Sigmoid colon (tissue), 4 donors: ENCODE measurements around the gene KLHDC7A.

Experiments
- EP300 ChIP-seq, 4 donors: sonication (generic); formaldehyde crosslinking; IDR thresholded peaks; one replicate each; pipeline ENCODE4 v1.6.1; 2017; ENCODE audit warnings: antibody characterized with exemption in 4 of 4
- POLR2AphosphoS5 ChIP-seq, 4 donors: sonication (generic); formaldehyde crosslinking; IDR thresholded peaks; one replicate each; pipeline ENCODE4 v1.6.1; 2017; ENCODE audit warnings: antibody characterized with exemption in 4 of 4

- no peak for TF ChIP-seq EP300 (IDR thresholded peaks at IDR 0.05)
- no peak for TF ChIP-seq POLR2AphosphoS5 (IDR thresholded peaks at IDR 0.05)
Observed at GRCh38 chr1:18473195-18473815, 7.4 kb upstream of the KLHDC7A start.
